SK-N-SH (cell line): ENCODE measurements around the gene FBXO44.

Experiments
- EP300 ChIP-seq, 2 experiments: IDR thresholded peaks; 2 replicates each; pipeline versions ENCODE4 v1.4.0 to v1.6.1; 2012; ENCODE audit warnings: borderline replicate concordance in 1 of 2, low read depth in 1 of 2, low read length in 1 of 2
- EZH2phosphoT487 ChIP-seq: fragments of 200-600 bp; sonication (generic); IDR thresholded peaks from 2 replicates; pipeline ENCODE4 v1.6.1; 2017; ENCODE audit warnings: low read depth, mixed run types, mild to moderate bottlenecking, antibody characterized with exemption, moderate library complexity, borderline replicate concordance
- POLR2AphosphoS5 ChIP-seq: IDR thresholded peaks from 2 replicates; pipeline ENCODE4 v1.6.1; 2012; ENCODE audit warnings: low read depth, low read length
- RCOR1 ChIP-seq: fragments of 150-350 bp; IDR thresholded peaks from 2 replicates; pipeline ENCODE4 v1.6.1; 2017; ENCODE audit warnings: antibody characterized with exemption, low read length
- RFX5 ChIP-seq: IDR thresholded peaks from 2 replicates; pipeline ENCODE4 v1.6.1; 2012; ENCODE audit warnings: mild to moderate bottlenecking, improper control_type of control experiment, low read length
- YY1 ChIP-seq: IDR thresholded peaks from 2 replicates; pipeline ENCODE4 v1.4.0; 2012; ENCODE audit warnings: low read depth, mild to moderate bottlenecking
- TF ChIP-seq, protein P1 (sequence below): fragments of 200-600 bp; sonication (generic); IDR thresholded peaks from 2 replicates; pipeline ENCODE4 v1.6.1; 2017; ENCODE audit warnings: antibody characterized with exemption, mild to moderate bottlenecking, moderate library complexity
- TF ChIP-seq, protein P2 (sequence below): IDR thresholded peaks from 2 replicates; pipeline ENCODE4; 2012
- TF ChIP-seq, protein P3 (sequence below): IDR thresholded peaks from 2 replicates; pipeline ENCODE4 v1.6.1; 2012; ENCODE audit warnings: mild to moderate bottlenecking, low read depth, low read length, moderate library complexity

DNA sequence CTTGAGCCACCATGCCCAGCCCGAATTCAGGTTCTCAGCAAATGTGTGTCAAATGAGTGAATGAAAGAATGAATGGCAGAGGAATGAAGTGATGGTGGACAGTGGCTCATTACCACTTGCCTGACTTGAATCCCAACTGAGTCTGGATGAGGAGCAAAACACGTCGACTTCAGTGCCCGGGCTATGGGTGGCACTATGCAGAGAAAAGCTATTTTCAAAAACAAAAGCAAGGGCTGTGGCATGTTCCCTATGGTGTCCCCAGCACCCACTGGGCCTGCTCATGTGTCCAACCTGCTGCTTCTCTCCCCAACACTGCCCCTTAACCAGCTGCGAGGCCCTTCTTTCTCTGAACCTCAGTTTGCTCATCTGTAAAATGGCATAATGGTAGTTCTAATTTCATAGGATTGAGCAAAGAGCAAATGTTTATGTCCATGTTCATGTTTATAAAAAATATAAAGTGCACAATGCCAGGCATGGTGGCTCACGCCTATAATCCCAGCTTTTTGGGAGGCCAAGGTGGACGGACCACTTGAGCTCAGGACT lies 30.6 kb downstream of the FBXO44 start:
- TF ChIP-seq, protein P1, sequence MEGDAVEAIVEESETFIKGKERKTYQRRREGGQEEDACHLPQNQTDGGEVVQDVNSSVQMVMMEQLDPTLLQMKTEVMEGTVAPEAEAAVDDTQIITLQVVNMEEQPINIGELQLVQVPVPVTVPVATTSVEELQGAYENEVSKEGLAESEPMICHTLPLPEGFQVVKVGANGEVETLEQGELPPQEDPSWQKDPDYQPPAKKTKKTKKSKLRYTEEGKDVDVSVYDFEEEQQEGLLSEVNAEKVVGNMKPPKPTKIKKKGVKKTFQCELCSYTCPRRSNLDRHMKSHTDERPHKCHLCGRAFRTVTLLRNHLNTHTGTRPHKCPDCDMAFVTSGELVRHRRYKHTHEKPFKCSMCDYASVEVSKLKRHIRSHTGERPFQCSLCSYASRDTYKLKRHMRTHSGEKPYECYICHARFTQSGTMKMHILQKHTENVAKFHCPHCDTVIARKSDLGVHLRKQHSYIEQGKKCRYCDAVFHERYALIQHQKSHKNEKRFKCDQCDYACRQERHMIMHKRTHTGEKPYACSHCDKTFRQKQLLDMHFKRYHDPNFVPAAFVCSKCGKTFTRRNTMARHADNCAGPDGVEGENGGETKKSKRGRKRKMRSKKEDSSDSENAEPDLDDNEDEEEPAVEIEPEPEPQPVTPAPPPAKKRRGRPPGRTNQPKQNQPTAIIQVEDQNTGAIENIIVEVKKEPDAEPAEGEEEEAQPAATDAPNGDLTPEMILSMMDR: no peak
- TF ChIP-seq RCOR1: no peak
- TF ChIP-seq, protein P2, sequence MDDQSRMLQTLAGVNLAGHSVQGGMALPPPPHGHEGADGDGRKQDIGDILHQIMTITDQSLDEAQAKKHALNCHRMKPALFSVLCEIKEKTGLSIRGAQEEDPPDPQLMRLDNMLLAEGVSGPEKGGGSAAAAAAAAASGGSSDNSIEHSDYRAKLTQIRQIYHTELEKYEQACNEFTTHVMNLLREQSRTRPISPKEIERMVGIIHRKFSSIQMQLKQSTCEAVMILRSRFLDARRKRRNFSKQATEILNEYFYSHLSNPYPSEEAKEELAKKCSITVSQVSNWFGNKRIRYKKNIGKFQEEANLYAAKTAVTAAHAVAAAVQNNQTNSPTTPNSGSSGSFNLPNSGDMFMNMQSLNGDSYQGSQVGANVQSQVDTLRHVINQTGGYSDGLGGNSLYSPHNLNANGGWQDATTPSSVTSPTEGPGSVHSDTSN: no peak
- TF ChIP-seq, protein P3, sequence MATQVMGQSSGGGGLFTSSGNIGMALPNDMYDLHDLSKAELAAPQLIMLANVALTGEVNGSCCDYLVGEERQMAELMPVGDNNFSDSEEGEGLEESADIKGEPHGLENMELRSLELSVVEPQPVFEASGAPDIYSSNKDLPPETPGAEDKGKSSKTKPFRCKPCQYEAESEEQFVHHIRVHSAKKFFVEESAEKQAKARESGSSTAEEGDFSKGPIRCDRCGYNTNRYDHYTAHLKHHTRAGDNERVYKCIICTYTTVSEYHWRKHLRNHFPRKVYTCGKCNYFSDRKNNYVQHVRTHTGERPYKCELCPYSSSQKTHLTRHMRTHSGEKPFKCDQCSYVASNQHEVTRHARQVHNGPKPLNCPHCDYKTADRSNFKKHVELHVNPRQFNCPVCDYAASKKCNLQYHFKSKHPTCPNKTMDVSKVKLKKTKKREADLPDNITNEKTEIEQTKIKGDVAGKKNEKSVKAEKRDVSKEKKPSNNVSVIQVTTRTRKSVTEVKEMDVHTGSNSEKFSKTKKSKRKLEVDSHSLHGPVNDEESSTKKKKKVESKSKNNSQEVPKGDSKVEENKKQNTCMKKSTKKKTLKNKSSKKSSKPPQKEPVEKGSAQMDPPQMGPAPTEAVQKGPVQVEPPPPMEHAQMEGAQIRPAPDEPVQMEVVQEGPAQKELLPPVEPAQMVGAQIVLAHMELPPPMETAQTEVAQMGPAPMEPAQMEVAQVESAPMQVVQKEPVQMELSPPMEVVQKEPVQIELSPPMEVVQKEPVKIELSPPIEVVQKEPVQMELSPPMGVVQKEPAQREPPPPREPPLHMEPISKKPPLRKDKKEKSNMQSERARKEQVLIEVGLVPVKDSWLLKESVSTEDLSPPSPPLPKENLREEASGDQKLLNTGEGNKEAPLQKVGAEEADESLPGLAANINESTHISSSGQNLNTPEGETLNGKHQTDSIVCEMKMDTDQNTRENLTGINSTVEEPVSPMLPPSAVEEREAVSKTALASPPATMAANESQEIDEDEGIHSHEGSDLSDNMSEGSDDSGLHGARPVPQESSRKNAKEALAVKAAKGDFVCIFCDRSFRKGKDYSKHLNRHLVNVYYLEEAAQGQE: no peak
- TF ChIP-seq EP300 (IDR thresholded peaks at IDR 0.05; ENCODE audit: borderline replicate concordance in 1 of 2, low read depth in 1 of 2, low read length in 1 of 2): no peak
- TF ChIP-seq POLR2AphosphoS5: no peak
- no peak for TF ChIP-seq EZH2phosphoT487
- no peak for TF ChIP-seq YY1
- no peak for TF ChIP-seq RFX5
